WTC11 (cell line): Measurements from ENCODE around the gene FAM151A. TPM values are rescaled to one million over a fixed set of nuclear protein-coding genes. Genes with fewer than 3 reads are reported as not detected.

Experiments
- ATAC-seq: fragments of 200-7000 bp; cut with Tn5 transposase; 2 replicates; pipeline ENCODE4 v1.10.0; 2021; ENCODE audit warnings: mild to moderate bottlenecking, moderate library complexity
- CTCF ChIA-PET: fragments of 300-600 bp; sonication (Branson Sonifier 250); formaldehyde crosslinking; loops from one replicate; lab custom pipeline; 2021; ENCODE audit warnings: antibody characterized with exemption; lab: Charles Lee
- POLR2A ChIA-PET: fragments of 350-600 bp; sonication (Branson Sonifier 250); formaldehyde crosslinking; loops from one replicate; lab custom pipeline; 2021; ENCODE audit warnings: antibody characterized with exemption; lab: Charles Lee
- DNase-seq: peaks from one replicate; pipeline ENCODE4 v3.0.0; 2021; ENCODE audit warnings: low spot score
- H3K27ac Mint-ChIP-seq: 2 replicates; pipeline ENCODE4 v1.8.0; 2021; ENCODE audit warnings: mixed read lengths
- H3K27me3 Mint-ChIP-seq: 2 replicates; pipeline ENCODE4 v1.8.0; 2021; ENCODE audit warnings: low read depth, mild to moderate bottlenecking, moderate library complexity, mixed read lengths
- H3K36me3 Mint-ChIP-seq: 2 replicates; pipeline ENCODE4 v1.8.0; 2021; ENCODE audit warnings: mixed read lengths
- H3K4me1 Mint-ChIP-seq: 2 replicates; pipeline ENCODE4 v1.8.0; 2022; ENCODE audit warnings: mixed read lengths
- H3K4me3 Mint-ChIP-seq: 2 replicates; pipeline ENCODE4 v1.8.0; 2021; ENCODE audit warnings: mild to moderate bottlenecking, moderate library complexity, mixed read lengths
- H3K9me3 Mint-ChIP-seq: 2 replicates; pipeline ENCODE4 v1.8.0; 2021; ENCODE audit warnings: mixed read lengths
- GABPB1 ChIP-seq: sonication (generic); formaldehyde crosslinking; IDR thresholded peaks from 2 replicates; pipeline ENCODE4 v1.8.1; 2023; ENCODE audit warnings: mild to moderate bottlenecking, missing genetic modification reagents
- NFYB ChIP-seq: sonication (generic); formaldehyde crosslinking; conservative IDR thresholded peaks from 2 replicates; pipeline ENCODE4 v1.8.0; 2022; ENCODE audit warnings: low read depth, missing genetic modification reagents
- NR3C1 ChIP-seq: sonication (generic); formaldehyde crosslinking; conservative IDR thresholded peaks from 2 replicates; pipeline ENCODE4 v1.8.1; 2023; ENCODE audit warnings: low read depth, mild to moderate bottlenecking, missing genetic modification reagents
- PRRX2 ChIP-seq: fragments of 250-450 bp; sonication (Bioruptor Pico); IDR thresholded peaks from 2 replicates; pipeline ENCODE4 v1.8.0; 2021; ENCODE audit warnings: mild to moderate bottlenecking
- SMAD4 ChIP-seq: sonication (generic); formaldehyde crosslinking; IDR thresholded peaks from 2 replicates; pipeline ENCODE4 v1.8.0; 2022; ENCODE audit warnings: mild to moderate bottlenecking, missing genetic modification reagents
- SP1 ChIP-seq: sonication (generic); formaldehyde crosslinking; conservative IDR thresholded peaks from 2 replicates; pipeline ENCODE4 v1.8.1; 2022; ENCODE audit warnings: missing genetic modification reagents
- TEAD1 ChIP-seq: sonication (generic); formaldehyde crosslinking; IDR thresholded peaks from 2 replicates; pipeline ENCODE4 v1.8.0; 2022; ENCODE audit warnings: mild to moderate bottlenecking, missing genetic modification reagents
- ZNF423 ChIP-seq: fragments of 250-450 bp; sonication (Bioruptor Pico); IDR thresholded peaks from 2 replicates; pipeline ENCODE4 v2.1.2; 2022; ENCODE audit warnings: mild to moderate bottlenecking, moderate library complexity
- total RNA-seq: library from RNA; stranded (reverse); gene quantifications from 3 replicates; pipeline ENCODE4 v1.2.3, GENCODE V29; 2021
- TF ChIP-seq, protein P1 (sequence below): sonication (generic); formaldehyde crosslinking; IDR thresholded peaks from 2 replicates; pipeline ENCODE4 v1.8.0; 2022; ENCODE audit warnings: mild to moderate bottlenecking, missing genetic modification reagents
- TF ChIP-seq, protein P2 (sequence below): fragments of 200-600 bp; IDR thresholded peaks from 2 replicates; pipeline ENCODE4 v1.8.0; 2022; ENCODE audit warnings: antibody characterized with exemption
- TF ChIP-seq, protein P3 (sequence below): sonication (generic); formaldehyde crosslinking; IDR thresholded peaks from 2 replicates; pipeline ENCODE4 v1.8.1; 2023; ENCODE audit warnings: mild to moderate bottlenecking, missing genetic modification reagents
- TF ChIP-seq, protein P4 (sequence below): sonication (generic); formaldehyde crosslinking; IDR thresholded peaks from 2 replicates; pipeline ENCODE4 v1.8.0; 2023; ENCODE audit warnings: missing genetic modification reagents
- TF ChIP-seq, protein P5 (sequence below): sonication (generic); formaldehyde crosslinking; IDR thresholded peaks from 2 replicates; pipeline ENCODE4 v1.8.1; 2022; ENCODE audit warnings: mild to moderate bottlenecking, moderate library complexity, missing genetic modification reagents
- TF ChIP-seq, protein P6 (sequence below): sonication (generic); formaldehyde crosslinking; IDR thresholded peaks from 2 replicates; pipeline ENCODE4 v1.8.1; 2022; ENCODE audit warnings: low read depth, mild to moderate bottlenecking, moderate library complexity, missing genetic modification reagents, borderline replicate concordance
- TF ChIP-seq, protein P7 (sequence below): sonication (generic); formaldehyde crosslinking; IDR thresholded peaks from 2 replicates; pipeline ENCODE4 v1.8.1; 2022; ENCODE audit warnings: missing genetic modification reagents, borderline replicate concordance

Gene FAM151A
- total RNA-seq, 1 experiment from 2014 or later = 0.11 TPM

DNA sequence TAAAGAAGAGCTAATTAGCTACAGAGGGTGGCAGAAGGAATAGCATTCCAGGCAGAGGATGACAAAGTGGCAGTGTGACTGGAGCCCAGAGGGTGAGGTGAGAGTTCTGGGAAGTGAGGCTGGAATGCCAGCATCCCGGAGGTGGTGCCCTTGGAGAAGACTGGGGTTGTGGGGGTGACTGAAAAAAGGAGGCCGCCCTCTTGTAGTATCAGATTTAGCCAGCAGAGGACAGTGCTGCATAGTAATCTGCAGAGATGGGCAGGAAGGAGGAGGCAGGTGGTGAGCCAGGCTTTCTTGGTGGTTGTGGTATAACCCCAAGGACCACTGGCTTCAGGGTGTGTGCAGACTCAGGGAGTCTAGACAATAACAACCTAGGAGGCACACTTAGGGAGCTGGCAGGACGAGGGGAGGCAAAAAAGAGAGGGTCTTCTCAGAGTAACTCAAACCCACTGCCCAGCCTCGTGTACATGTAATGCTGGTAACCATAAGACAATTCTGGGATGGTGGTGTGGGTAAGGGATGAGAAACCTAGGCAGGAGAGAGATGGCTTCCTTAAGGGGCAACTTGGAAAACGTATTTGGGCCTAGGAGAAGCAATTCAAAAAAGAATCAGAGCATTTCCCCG, 48.8 kb upstream of the FAM151A start:
- no peak overlapping the region for H3K4me3 Mint-ChIP-seq
- H3K27ac Mint-ChIP-seq = no peak overlapping the region

DNA sequence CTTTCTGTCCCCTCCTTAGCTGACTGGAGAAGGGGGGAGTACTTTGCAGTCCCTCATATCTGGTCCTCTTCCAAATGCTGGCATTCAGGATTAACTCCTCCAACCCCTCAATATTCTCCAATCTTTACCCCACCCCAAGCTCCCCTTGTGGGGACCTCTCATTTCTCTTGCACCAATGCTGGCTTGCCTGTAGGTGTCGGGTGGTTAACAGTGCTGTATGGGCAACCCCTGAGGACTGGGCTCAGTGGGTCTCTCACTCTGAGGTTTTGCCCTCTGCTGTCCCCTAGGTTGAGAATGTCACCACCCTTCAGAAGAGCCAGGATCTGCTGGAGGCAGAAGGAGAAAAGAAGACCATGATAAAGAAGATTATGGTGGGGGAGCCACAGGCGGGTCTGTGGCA, 45.2 kb upstream of the FAM151A start:
- H3K4me3 Mint-ChIP-seq = no peak overlapping the region
- H3K36me3 Mint-ChIP-seq = no peaks in the 10 kb centered on the region
- TF ChIP-seq NR3C1 (CRISPR knock-in tag) (no peak), GABPB1 (CRISPR knock-in tag) (no peak)
- TF ChIP-seq, protein P1, sequence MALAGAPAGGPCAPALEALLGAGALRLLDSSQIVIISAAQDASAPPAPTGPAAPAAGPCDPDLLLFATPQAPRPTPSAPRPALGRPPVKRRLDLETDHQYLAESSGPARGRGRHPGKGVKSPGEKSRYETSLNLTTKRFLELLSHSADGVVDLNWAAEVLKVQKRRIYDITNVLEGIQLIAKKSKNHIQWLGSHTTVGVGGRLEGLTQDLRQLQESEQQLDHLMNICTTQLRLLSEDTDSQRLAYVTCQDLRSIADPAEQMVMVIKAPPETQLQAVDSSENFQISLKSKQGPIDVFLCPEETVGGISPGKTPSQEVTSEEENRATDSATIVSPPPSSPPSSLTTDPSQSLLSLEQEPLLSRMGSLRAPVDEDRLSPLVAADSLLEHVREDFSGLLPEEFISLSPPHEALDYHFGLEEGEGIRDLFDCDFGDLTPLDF (CRISPR knock-in tag) = no peak
- ChIA-PET CTCF (no interaction called here), POLR2A (no interaction called here)
- H3K4me1 Mint-ChIP-seq = no peaks in the 10 kb centered on the region
- ATAC-seq (peak; percentile 73), DNase-seq (no peak)
- no peak overlapping the region for H3K27ac Mint-ChIP-seq
- no peaks in the 10 kb centered on the region for H3K9me3 Mint-ChIP-seq
- H3K27me3 Mint-ChIP-seq = no peaks in the 10 kb centered on the region; the same call in 1 of the 2 replicates

More for the DNA sequence above, 48.8 kb upstream of the FAM151A start:
- POLR2A ChIA-PET = no interaction called here
- CTCF ChIA-PET = interaction anchor here (1.0 to 3.7 kb wide), 2 partner anchors 10 to 120 kb away, joined by 3 to 12 read pairs; no protein-coding TSS in a partner anchor
- DNase-seq = peak; percentile 86
- Mint-ChIP-seq H3K27me3 (no peaks in the 10 kb centered on the region; the same call in 1 of the 2 replicates), H3K9me3 (no peaks in the 10 kb centered on the region), H3K36me3 (no peaks in the 10 kb centered on the region), H3K4me1 (no peaks in the 10 kb centered on the region)
- peak; percentile 95 for ATAC-seq
- TF ChIP-seq, protein P2, sequence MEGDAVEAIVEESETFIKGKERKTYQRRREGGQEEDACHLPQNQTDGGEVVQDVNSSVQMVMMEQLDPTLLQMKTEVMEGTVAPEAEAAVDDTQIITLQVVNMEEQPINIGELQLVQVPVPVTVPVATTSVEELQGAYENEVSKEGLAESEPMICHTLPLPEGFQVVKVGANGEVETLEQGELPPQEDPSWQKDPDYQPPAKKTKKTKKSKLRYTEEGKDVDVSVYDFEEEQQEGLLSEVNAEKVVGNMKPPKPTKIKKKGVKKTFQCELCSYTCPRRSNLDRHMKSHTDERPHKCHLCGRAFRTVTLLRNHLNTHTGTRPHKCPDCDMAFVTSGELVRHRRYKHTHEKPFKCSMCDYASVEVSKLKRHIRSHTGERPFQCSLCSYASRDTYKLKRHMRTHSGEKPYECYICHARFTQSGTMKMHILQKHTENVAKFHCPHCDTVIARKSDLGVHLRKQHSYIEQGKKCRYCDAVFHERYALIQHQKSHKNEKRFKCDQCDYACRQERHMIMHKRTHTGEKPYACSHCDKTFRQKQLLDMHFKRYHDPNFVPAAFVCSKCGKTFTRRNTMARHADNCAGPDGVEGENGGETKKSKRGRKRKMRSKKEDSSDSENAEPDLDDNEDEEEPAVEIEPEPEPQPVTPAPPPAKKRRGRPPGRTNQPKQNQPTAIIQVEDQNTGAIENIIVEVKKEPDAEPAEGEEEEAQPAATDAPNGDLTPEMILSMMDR = peak; percentile 87
- TF ChIP-seq NR3C1 (CRISPR knock-in tag) = no peak
- TF ChIP-seq, protein P3, sequence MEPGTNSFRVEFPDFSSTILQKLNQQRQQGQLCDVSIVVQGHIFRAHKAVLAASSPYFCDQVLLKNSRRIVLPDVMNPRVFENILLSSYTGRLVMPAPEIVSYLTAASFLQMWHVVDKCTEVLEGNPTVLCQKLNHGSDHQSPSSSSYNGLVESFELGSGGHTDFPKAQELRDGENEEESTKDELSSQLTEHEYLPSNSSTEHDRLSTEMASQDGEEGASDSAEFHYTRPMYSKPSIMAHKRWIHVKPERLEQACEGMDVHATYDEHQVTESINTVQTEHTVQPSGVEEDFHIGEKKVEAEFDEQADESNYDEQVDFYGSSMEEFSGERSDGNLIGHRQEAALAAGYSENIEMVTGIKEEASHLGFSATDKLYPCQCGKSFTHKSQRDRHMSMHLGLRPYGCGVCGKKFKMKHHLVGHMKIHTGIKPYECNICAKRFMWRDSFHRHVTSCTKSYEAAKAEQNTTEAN = no peak

DNA sequence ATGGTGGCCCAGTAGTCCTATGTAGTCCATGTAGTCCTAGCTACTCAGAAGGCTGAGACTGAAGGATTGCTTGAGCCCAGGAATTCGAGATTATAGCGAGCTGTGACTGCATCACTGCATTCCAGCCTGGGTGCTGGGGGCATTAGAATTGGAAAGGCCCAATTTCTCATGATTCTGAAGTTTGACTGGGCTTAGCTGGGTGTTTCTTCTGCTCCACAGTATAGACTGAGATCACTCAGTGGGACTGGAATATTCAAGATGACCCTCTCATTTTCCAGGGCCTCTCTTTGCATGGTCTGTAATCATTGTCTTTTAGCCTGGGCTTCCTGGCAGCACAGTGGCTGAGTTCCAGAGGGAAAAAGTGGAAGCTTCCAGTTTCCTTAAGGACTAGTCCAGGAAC, 44.5 kb upstream of the FAM151A start:
- H3K4me1 Mint-ChIP-seq = no peaks in the 10 kb centered on the region
- DNase-seq (no peak), ATAC-seq (no peak)
- H3K9me3 Mint-ChIP-seq = no peaks in the 10 kb centered on the region
- no peak overlapping the region for H3K27ac Mint-ChIP-seq
- TF ChIP-seq PRRX2 (CRISPR knock-in tag) = no peak
- TF ChIP-seq SMAD4 (CRISPR knock-in tag) = no peak
- TF ChIP-seq, protein P4, sequence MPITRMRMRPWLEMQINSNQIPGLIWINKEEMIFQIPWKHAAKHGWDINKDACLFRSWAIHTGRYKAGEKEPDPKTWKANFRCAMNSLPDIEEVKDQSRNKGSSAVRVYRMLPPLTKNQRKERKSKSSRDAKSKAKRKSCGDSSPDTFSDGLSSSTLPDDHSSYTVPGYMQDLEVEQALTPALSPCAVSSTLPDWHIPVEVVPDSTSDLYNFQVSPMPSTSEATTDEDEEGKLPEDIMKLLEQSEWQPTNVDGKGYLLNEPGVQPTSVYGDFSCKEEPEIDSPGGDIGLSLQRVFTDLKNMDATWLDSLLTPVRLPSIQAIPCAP (CRISPR knock-in tag) = no peak
- TF ChIP-seq NFYB (CRISPR knock-in tag) = no peak
- TF ChIP-seq, protein P5, sequence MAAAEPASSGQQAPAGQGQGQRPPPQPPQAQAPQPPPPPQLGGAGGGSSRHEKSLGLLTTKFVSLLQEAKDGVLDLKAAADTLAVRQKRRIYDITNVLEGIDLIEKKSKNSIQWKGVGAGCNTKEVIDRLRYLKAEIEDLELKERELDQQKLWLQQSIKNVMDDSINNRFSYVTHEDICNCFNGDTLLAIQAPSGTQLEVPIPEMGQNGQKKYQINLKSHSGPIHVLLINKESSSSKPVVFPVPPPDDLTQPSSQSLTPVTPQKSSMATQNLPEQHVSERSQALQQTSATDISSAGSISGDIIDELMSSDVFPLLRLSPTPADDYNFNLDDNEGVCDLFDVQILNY (CRISPR knock-in tag) = no peak
- no peak for TF ChIP-seq SP1 (CRISPR knock-in tag)
- TF ChIP-seq TEAD1 (CRISPR knock-in tag) = no peak
- no peak overlapping the region for H3K4me3 Mint-ChIP-seq
- H3K36me3 Mint-ChIP-seq = no peaks in the 10 kb centered on the region
- CTCF ChIA-PET = no interaction called here
- POLR2A ChIA-PET = no interaction called here
- no peaks in the 10 kb centered on the region; the same call in 1 of the 2 replicates for H3K27me3 Mint-ChIP-seq

DNA sequence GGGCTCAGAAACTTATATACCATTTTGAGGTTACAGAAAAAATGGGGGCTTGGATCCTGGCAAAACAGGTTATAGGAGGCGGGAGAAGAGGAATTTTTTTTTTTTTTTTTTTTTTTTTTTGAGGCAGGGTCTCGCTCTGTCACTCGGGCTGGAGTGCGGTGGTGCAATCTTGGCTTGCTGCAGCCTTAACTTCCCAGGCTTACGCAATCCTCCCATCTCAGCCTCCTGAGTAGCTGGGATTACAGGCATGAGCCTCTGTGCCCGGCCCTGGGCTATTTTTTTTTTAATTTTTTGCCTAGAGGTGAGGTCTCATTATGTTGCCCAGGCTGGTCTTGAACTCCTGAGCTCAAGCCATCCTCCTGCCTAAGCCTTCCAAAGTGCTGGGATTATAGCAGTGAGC, 43.0 kb upstream of the FAM151A start:
- ChIA-PET CTCF (no interaction called here), POLR2A (no interaction called here)
- no peaks in the 10 kb centered on the region for H3K36me3 Mint-ChIP-seq
- no peaks in the 10 kb centered on the region for H3K4me1 Mint-ChIP-seq
- DNase-seq = no peak
- H3K27me3 Mint-ChIP-seq = no peaks in the 10 kb centered on the region; the same call in 1 of the 2 replicates
- no peak overlapping the region for H3K27ac Mint-ChIP-seq
- H3K9me3 Mint-ChIP-seq = no peaks in the 10 kb centered on the region
- H3K4me3 Mint-ChIP-seq = no peak overlapping the region
- TF ChIP-seq, protein P6, sequence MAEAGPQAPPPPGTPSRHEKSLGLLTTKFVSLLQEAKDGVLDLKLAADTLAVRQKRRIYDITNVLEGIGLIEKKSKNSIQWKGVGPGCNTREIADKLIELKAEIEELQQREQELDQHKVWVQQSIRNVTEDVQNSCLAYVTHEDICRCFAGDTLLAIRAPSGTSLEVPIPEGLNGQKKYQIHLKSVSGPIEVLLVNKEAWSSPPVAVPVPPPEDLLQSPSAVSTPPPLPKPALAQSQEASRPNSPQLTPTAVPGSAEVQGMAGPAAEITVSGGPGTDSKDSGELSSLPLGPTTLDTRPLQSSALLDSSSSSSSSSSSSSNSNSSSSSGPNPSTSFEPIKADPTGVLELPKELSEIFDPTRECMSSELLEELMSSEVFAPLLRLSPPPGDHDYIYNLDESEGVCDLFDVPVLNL = no peak
- TF ChIP-seq, protein P7, sequence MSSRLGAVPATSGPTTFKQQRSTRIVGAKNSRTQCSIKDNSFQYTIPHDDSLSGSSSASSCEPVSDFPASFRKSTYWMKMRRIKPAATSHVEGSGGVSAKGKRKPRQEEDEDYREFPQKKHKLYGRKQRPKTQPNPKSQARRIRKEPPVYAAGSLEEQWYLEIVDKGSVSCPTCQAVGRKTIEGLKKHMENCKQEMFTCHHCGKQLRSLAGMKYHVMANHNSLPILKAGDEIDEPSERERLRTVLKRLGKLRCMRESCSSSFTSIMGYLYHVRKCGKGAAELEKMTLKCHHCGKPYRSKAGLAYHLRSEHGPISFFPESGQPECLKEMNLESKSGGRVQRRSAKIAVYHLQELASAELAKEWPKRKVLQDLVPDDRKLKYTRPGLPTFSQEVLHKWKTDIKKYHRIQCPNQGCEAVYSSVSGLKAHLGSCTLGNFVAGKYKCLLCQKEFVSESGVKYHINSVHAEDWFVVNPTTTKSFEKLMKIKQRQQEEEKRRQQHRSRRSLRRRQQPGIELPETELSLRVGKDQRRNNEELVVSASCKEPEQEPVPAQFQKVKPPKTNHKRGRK (CRISPR knock-in tag) = no peak
- TF ChIP-seq ZNF423 = no peak
- TF ChIP-seq PRRX2 (CRISPR knock-in tag) = no peak
- TF ChIP-seq, all 79 proteins: peak for 0
- no peak for ATAC-seq
